Measurements from ENCODE around the gene KRTAP10-4.

- no peak for TF ChIP-seq CTCF (IDR thresholded peaks at IDR 0.05; ENCODE audit: low read depth, low read length, missing input control)
- no peak for TF ChIP-seq GABPA (IDR thresholded peaks at IDR 0.05 in 1 of 2, conservative IDR thresholded peaks at IDR 0.05 in 1 of 2)
- TF ChIP-seq, protein P1, sequence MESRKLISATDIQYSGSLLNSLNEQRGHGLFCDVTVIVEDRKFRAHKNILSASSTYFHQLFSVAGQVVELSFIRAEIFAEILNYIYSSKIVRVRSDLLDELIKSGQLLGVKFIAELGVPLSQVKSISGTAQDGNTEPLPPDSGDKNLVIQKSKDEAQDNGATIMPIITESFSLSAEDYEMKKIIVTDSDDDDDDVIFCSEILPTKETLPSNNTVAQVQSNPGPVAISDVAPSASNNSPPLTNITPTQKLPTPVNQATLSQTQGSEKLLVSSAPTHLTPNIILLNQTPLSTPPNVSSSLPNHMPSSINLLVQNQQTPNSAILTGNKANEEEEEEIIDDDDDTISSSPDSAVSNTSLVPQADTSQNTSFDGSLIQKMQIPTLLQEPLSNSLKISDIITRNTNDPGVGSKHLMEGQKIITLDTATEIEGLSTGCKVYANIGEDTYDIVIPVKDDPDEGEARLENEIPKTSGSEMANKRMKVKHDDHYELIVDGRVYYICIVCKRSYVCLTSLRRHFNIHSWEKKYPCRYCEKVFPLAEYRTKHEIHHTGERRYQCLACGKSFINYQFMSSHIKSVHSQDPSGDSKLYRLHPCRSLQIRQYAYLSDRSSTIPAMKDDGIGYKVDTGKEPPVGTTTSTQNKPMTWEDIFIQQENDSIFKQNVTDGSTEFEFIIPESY (IDR thresholded peaks at IDR 0.05): no peak
These were observed 50.0 kb downstream of the KRTAP10-4 start for GRCh38 chr21:44623575-44623974.
